GM18907 (cell line): ENCODE measurements around the gene LYL1.

Source experiments
- ATAC-seq: cut with Tn5 transposase; IDR thresholded peaks from one replicate; pipeline ENCODE4 v1.9.1; 2021; ENCODE audit warnings: mild to moderate bottlenecking, moderate library complexity; ENCODE audit not compliant: unreplicated experiment

Gene LYL1

GRCh38 chr19:13078381-13078780 lies 24.3 kb downstream of the LYL1 start:
- ATAC-seq = no peak

- no peak for ATAC-seq
Observed at GRCh38 chr19:13077240-13077639, 25.4 kb downstream of the LYL1 start.

- ATAC-seq = no peak
Observed at GRCh38 chr19:13076787-13077186, 25.9 kb downstream of the LYL1 start.

GRCh38 chr19:13076320-13076719 lies 26.3 kb downstream of the LYL1 start:
- ATAC-seq = no peak

- ATAC-seq = no peak
Observed at GRCh38 chr19:13074378-13074777, 28.3 kb downstream of the LYL1 start.

GRCh38 chr19:13073263-13073662 lies 29.4 kb downstream of the LYL1 start:
- ATAC-seq = no peak

GRCh38 chr19:13072188-13072908 lies 30.3 kb downstream of the LYL1 start:
- ATAC-seq = no peak

GRCh38 chr19:13071444-13072187 lies 31.0 kb downstream of the LYL1 start:
- ATAC-seq = no peak

GRCh38 chr19:13070425-13071140 lies 32.1 kb downstream of the LYL1 start:
- no peak for ATAC-seq

- ATAC-seq = no peak
Observed at GRCh38 chr19:13069415-13070359, 33.0 kb downstream of the LYL1 start.

- no peak for ATAC-seq
Observed at GRCh38 chr19:13068085-13068846, 34.4 kb downstream of the LYL1 start.

- ATAC-seq = no peak
Observed at GRCh38 chr19:13066933-13067807, 35.5 kb downstream of the LYL1 start.

GRCh38 chr19:13066226-13066625 lies 36.4 kb downstream of the LYL1 start:
- no peak for ATAC-seq

- ATAC-seq = no peak
Observed at GRCh38 chr19:13064092-13064489, 38.6 kb downstream of the LYL1 start.

- no peak for ATAC-seq
Observed at GRCh38 chr19:13063461-13064091, 39.1 kb downstream of the LYL1 start.

- no peak for ATAC-seq
Observed at GRCh38 chr19:13062317-13062716, 40.3 kb downstream of the LYL1 start.

GRCh38 chr19:13060964-13061927 lies 41.4 kb downstream of the LYL1 start:
- ATAC-seq = no peak
